ENCODE results near the gene CLDN15. TPM values are rescaled to one million over a fixed set of nuclear protein-coding genes. Genes with fewer than 3 reads are reported as not detected.
A peak's percentile ranks its signal among the peaks of the same experiment; 100 is the strongest.
"Not testable (repeated sequence)": the region's sequence is repeated elsewhere in the genome, so short reads cannot be mapped to it uniquely, and the experiment has no call there.

CLDN15 gene
- total RNA-seq, 1 experiment from 2014 or later: 9.1 TPM

- no peak overlapping the region for H3K4me3 Mint-ChIP-seq (ENCODE audit: unreplicated experiment)
- Histone ChIP-seq H3K4me3 (ENCODE audit: low read depth, low read length) (no peak overlapping the region), H3K9me3 (no peaks in the 10 kb centered on the region), H3K36me3 (ENCODE audit: control insufficient read depth, insufficient read depth, low read length) (no peaks in the 10 kb centered on the region), H3K4me1 (no peaks in the 10 kb centered on the region), H3K27me3 (replicated peaks; ENCODE audit: control insufficient read depth, insufficient read depth, low read length) (no peaks in the 10 kb centered on the region)
- CTCF ChIA-PET: no interaction called here
- POLR2A ChIA-PET: no interaction called here
- intact Hi-C loops (cut with micrococcal nuclease; ENCODE audit: unreplicated experiment): no loop called here
- BruUV-seq (replicated peaks): no TSS peak
- no peaks in the 10 kb centered on the region for H3K4me1 Mint-ChIP-seq (ENCODE audit: low read depth, unreplicated experiment)
- no peaks in the 10 kb centered on the region for H3K27me3 Mint-ChIP-seq (ENCODE audit: insufficient read depth, unreplicated experiment)
- no peak for DNase-seq
- H3K36me3 Mint-ChIP-seq (ENCODE audit: insufficient read depth, unreplicated experiment): no peaks in the 10 kb centered on the region
- no peaks in the 10 kb centered on the region for H3K9me3 Mint-ChIP-seq (ENCODE audit: unreplicated experiment)
- TF ChIP-seq CTCF (IDR thresholded peaks at IDR 0.05; ENCODE audit: insufficient read depth in 1 of 2, low read depth in 1 of 2, low read length in 1 of 2, severe bottlenecking in 1 of 2, unreplicated experiment in 1 of 2): no peak
- peak overlapping the region; percentile 20 for H3K27ac Mint-ChIP-seq (ENCODE audit: unreplicated experiment)
Measured at GRCh38 chr7:101269664-101270063, 32.1 kb upstream of the CLDN15 start.

DNA sequence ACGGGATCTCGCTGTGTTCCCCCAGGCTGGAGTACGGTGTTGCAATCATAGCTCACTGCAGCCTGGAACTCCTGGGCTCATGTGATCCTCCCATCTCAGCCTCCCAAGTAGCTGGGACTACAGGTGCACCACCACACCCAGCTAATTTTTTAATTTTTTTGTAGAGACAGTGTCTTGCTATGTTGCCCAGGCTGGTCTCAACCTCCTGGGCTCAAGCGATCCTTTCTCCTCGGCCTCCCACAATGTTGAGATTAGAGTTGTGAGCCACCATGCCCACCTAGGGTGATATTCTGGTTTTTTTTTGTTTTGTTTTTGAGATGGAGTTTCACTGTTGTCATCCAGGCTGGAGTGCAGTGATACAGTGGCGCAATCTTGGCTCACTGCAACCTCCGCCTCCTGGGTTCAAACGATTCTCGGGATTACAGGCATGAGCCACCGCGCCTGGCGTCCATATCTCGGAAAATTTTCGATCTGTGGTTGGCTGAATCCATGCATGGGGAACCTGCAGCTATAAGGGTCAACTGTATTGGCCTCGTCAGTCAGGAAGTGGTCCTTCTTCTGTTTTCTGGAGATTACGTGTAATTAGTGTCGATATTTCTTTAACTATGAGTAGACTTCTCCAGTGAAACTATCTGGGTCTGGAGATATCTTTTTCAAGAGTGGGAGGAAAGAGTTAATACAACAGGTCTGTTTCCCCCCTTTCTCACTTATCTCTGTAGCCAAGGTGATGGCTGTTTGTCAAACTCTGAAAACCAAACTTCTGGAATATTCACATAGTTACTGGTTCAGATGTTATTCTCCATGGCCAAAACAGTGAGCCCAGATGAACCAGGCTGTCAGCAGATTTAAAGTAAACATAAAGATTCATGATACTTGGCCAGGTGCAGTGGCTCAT is 28.3 kb upstream of the CLDN15 start:
- Histone ChIP-seq H3K4me3 (ENCODE audit: low read depth, low read length) (no peak overlapping the region), H3K36me3 (ENCODE audit: control insufficient read depth, insufficient read depth, low read length) (no peaks in the 10 kb centered on the region), H3K4me1 (no peaks in the 10 kb centered on the region), H3K9me3 (no peaks in the 10 kb centered on the region), H3K27me3 (replicated peaks; ENCODE audit: control insufficient read depth, insufficient read depth, low read length) (no peaks in the 10 kb centered on the region)
- DNase-seq: no peak
- Mint-ChIP-seq H3K27ac (ENCODE audit: unreplicated experiment) (no peak overlapping the region), H3K27me3 (ENCODE audit: insufficient read depth, unreplicated experiment) (no peaks in the 10 kb centered on the region), H3K36me3 (ENCODE audit: insufficient read depth, unreplicated experiment) (no peaks in the 10 kb centered on the region), H3K4me1 (ENCODE audit: low read depth, unreplicated experiment) (no peaks in the 10 kb centered on the region), H3K4me3 (ENCODE audit: unreplicated experiment) (no peak overlapping the region), H3K9me3 (ENCODE audit: unreplicated experiment) (no peaks in the 10 kb centered on the region)
- intact Hi-C loops (cut with micrococcal nuclease; ENCODE audit: unreplicated experiment): no loop called here
- BruUV-seq (replicated peaks): no TSS peak
- POLR2A ChIA-PET: no interaction called here
- TF ChIP-seq CTCF (IDR thresholded peaks at IDR 0.05; ENCODE audit: insufficient read depth in 1 of 2, low read depth in 1 of 2, low read length in 1 of 2, severe bottlenecking in 1 of 2, unreplicated experiment in 1 of 2): no peak
- CTCF ChIA-PET: interaction anchor here (1.3 kb wide), 1 partner anchor 17 kb away, joined by 3 read pairs; no protein-coding TSS in a partner anchor

DNA sequence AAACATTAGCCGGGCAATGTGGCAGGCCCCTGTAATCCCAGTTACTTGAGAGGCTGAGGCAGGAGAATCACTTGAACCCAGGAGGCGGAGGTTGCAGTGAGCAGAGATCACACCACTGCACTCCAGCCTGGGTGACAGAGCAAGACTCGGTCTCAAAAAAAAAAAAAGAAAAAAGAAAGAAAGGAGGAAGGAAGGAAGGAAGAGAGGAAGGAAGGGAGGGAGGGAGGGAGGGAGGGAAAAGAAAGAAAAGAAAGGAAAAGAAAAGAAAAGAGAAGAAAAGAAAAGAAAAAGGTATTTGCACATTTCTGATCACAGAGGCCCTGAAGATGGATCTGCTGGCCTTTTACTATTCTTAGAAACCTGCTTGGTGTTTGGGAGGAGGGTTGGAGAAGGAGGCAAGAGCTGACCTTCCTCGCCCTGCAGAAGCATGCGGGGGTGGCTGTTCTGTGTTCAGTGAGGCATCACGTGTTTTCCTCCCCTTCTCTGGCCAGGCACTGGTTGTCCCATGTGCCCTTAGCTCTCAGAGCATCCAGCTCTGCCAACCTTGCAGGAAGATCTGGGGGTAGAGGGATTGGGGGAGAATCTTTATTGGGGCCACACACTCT is 26.6 kb upstream of the CLDN15 start:
- DNase-seq; H3K9me3 Mint-ChIP-seq (ENCODE audit: unreplicated experiment); H3K27me3 Mint-ChIP-seq (ENCODE audit: insufficient read depth, unreplicated experiment); intact Hi-C loops (cut with micrococcal nuclease; ENCODE audit: unreplicated experiment); H3K9me3 ChIP-seq; BruUV-seq (replicated peaks); H3K36me3 Mint-ChIP-seq (ENCODE audit: insufficient read depth, unreplicated experiment); H3K4me3 Mint-ChIP-seq (ENCODE audit: unreplicated experiment); H3K27ac Mint-ChIP-seq (ENCODE audit: unreplicated experiment); H3K4me3 ChIP-seq (ENCODE audit: low read depth, low read length); H3K4me1 ChIP-seq; H3K27me3 ChIP-seq (replicated peaks; ENCODE audit: control insufficient read depth, insufficient read depth, low read length); H3K4me1 Mint-ChIP-seq (ENCODE audit: low read depth, unreplicated experiment); H3K36me3 ChIP-seq (ENCODE audit: control insufficient read depth, insufficient read depth, low read length); POLR2A ChIA-PET: not testable (repeated sequence)
- CTCF ChIA-PET: interaction anchor here (1.3 kb wide), 1 partner anchor 19 kb away, joined by 3 read pairs; no protein-coding TSS in a partner anchor

Measured in Caco-2 (cell line).